ENCODE data around the gene AKAP14. TPM values are rescaled to one million over a fixed set of nuclear protein-coding genes. Genes with fewer than 3 reads are reported as not detected.
A peak's percentile ranks its signal among the peaks of the same experiment; 100 is the strongest.

AKAP14 gene
- total RNA-seq: not detected

DNA sequence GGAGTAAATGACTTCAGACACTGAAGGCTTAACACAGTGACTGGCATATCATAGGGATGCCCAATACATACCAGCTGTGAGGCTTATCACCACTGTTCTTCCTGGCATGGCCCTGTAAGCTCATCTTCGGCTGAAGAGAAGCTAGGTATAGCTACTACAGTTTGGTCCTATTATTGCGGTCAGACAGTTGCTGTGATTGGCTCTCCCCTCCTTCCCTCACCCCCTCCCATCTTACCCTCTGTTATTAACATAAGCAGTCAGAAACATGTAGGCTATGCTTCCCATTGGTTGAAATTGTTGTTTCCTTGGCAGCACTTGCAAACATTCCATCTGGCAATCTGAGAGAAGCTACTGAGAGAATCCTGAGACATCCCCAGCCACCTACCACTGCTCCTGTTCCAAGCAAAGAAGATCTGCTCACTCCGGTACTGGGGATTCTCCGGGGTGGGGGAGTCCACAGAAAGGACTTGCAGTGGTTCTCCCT is at the start of gene AKAP14:
Gene AKAP14 (plus strand): TSS at position 51 of the 484 bp plus-strand sequence. CDS start 7,331 bp downstream, outside the sequence.
- 80% methylated on average over 4 of the region's 4 CpGs; no CpG with 5 or more reads in 1 of the 2 donors for whole genome bisulfite sequencing, 2 donors (ENCODE audit: low coverage in 1 of 2)
- Histone ChIP-seq H3K36me3 (no peaks in the 10 kb centered on the region), H3K27ac (no peak within 1 kb of the TSS), H3K4me3 (no peak within 1 kb of the TSS), H3K4me1 (no peaks in the 10 kb centered on the region), H3K9me3 (no peaks in the 10 kb centered on the region), H3K27me3 (no peaks in the 10 kb centered on the region)
- intact Hi-C loops (cut with DNase I; ENCODE audit: low total_unique reads) (no loop called here), in situ Hi-C loops (cut with MboI; ENCODE audit: low pct_ligation_motif_present in 1 of 4, low pct_unique_long_range_greater_than_20kb in 1 of 4, low sequenced_read_pairs in 3 of 4) (no loop called here)
- TF ChIP-seq, protein P1, sequence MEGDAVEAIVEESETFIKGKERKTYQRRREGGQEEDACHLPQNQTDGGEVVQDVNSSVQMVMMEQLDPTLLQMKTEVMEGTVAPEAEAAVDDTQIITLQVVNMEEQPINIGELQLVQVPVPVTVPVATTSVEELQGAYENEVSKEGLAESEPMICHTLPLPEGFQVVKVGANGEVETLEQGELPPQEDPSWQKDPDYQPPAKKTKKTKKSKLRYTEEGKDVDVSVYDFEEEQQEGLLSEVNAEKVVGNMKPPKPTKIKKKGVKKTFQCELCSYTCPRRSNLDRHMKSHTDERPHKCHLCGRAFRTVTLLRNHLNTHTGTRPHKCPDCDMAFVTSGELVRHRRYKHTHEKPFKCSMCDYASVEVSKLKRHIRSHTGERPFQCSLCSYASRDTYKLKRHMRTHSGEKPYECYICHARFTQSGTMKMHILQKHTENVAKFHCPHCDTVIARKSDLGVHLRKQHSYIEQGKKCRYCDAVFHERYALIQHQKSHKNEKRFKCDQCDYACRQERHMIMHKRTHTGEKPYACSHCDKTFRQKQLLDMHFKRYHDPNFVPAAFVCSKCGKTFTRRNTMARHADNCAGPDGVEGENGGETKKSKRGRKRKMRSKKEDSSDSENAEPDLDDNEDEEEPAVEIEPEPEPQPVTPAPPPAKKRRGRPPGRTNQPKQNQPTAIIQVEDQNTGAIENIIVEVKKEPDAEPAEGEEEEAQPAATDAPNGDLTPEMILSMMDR (IDR thresholded peaks at IDR 0.05): no peak
- TF ChIP-seq POLR2A (IDR thresholded peaks at IDR 0.05) (no peak), POLR2AphosphoS5 (IDR thresholded peaks at IDR 0.05) (no peak), EP300 (IDR thresholded peaks at IDR 0.05; ENCODE audit: low read depth) (no peak)
- no peak for DNase-seq

DNA sequence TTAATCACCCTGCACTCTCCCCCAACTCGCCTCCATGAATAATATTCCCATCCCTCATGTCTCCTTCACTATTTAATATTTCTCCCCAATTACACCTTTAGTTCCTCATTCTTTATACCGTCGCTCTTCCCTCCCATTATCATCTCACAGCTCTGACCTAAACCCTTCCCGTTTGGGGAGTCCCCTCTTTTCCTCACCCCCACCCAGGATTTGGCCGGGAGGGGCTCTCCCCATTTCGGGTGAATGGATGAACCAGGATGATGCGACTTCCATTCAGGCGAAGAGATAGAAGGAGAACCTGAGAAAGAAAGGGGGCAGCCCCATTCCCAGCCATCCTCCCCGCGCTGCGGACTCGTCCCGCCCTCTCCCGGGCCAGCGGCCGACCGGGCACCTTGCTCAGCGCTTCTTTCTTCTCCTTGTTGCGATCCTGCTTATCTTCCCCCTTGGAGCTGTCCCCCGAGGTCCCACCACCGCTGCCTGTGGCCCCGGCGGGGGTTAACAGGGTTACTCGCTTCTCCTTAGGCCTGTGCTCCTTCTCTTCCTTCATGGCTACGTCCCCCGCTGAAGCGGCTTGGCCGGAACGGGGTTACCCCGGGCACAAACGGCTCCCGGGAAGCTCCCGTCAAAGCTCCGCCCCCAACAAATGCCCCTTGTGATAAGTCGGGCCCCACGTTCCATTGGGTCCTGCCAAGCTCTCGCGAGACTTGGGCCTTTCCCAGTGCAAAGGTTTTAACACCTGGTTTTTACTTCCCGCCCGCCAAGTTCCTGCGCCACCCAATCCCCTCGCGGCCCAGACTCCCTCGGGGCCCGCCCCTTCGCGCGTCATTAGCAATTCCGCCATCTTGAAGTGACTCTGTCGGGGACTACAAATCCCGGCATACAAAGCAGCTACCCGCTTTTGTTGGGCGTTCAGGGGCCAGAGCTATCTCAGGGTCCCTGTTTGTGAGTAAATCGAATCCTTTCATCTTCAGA is 43.0 kb upstream of the AKAP14 start, which contains the start of gene UPF3B:
Gene UPF3B (minus strand): TSS at position 582 of the 972 bp plus-strand sequence. CDS start 35 bp downstream, at position 547.
- WGBS, 2 donors (ENCODE audit: low coverage in 1 of 2): 0 to 32% methylated on average over 1 to 54 of the region's 54 CpGs
- H3K36me3 ChIP-seq: no peaks in the 10 kb centered on the region
- no peaks in the 10 kb centered on the region for H3K9me3 ChIP-seq
- TF ChIP-seq POLR2A (IDR thresholded peaks at IDR 0.05): peak; percentile 77
- TF ChIP-seq EP300 (IDR thresholded peaks at IDR 0.05; ENCODE audit: low read depth): no peak
- TF ChIP-seq, protein P1 (IDR thresholded peaks at IDR 0.05): no peak
- TF ChIP-seq POLR2AphosphoS5 (IDR thresholded peaks at IDR 0.05): peak; percentile 44 to 84 (median 68)
- peak; percentile 97 for DNase-seq
- in situ Hi-C loops (cut with MboI; ENCODE audit: low pct_ligation_motif_present in 1 of 4, low pct_unique_long_range_greater_than_20kb in 1 of 4, low sequenced_read_pairs in 3 of 4): no loop called here
- intact Hi-C loops (cut with DNase I; ENCODE audit: low total_unique reads): no loop called here
- H3K27ac ChIP-seq: peak within 1 kb of the TSS; percentile 88 to 95 (median 94)
- H3K27me3 ChIP-seq: no peaks in the 10 kb centered on the region
- peak within 1 kb of the TSS; percentile 60 to 83 (median 68) for H3K4me3 ChIP-seq
- H3K4me1 ChIP-seq: peaks cover 0 to 7% (median 2%) of the 10 kb centered on the region in 4 donors

DNA sequence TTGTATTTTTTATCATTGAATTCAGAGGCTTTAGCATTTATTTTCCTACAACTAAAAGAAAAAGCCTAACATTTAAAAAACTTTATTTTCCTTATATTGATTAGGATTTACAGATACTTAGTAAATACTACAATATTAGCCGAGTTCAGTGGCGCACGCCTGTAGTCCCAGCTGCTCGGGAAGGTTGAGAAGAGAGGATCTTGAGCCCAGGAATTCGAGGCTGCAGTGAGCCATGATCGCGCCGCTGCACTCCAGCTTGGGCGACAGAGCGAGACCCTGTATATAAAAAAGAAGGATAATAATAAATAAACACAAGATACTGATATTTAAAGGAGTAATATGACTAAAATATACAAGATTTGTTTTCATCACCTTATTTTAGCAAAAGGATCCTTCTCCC is 42.2 kb upstream of the AKAP14 start:
- WGBS, 2 donors (ENCODE audit: low coverage in 1 of 2): 30 to 58% methylated on average over 5 to 10 of the region's 10 CpGs

More for the DNA sequence above, 42.2 kb upstream of the AKAP14 start:
- H3K9me3 ChIP-seq: no peaks in the 10 kb centered on the region
- H3K36me3 ChIP-seq: no peaks in the 10 kb centered on the region
- peak overlapping the region in 3 of 4 donors; percentile 25 to 83 (median 29) for H3K4me3 ChIP-seq
- in situ Hi-C loops (cut with MboI; ENCODE audit: low pct_ligation_motif_present in 1 of 4, low pct_unique_long_range_greater_than_20kb in 1 of 4, low sequenced_read_pairs in 3 of 4) (no loop called here), intact Hi-C loops (cut with DNase I; ENCODE audit: low total_unique reads) (no loop called here)
- H3K4me1 ChIP-seq: peaks cover 0 to 7% (median 2%) of the 10 kb centered on the region in 4 donors
- DNase-seq: peak; percentile 12
- no peaks in the 10 kb centered on the region for H3K27me3 ChIP-seq
- TF ChIP-seq, protein P1 (IDR thresholded peaks at IDR 0.05): no peak
- no peak for TF ChIP-seq POLR2AphosphoS5 (IDR thresholded peaks at IDR 0.05)
- TF ChIP-seq POLR2A (IDR thresholded peaks at IDR 0.05): no peak
- TF ChIP-seq EP300 (IDR thresholded peaks at IDR 0.05; ENCODE audit: low read depth): no peak
- peak overlapping the region; percentile 71 to 88 (median 81) for H3K27ac ChIP-seq

Measured in transverse colon (tissue), 4 donors.